Measurements from ENCODE around the gene TUBGCP6.
"Not testable (repeated sequence)": the region's sequence is repeated elsewhere in the genome, so short reads cannot be mapped to it uniquely, and the experiment has no call there.

DNA sequence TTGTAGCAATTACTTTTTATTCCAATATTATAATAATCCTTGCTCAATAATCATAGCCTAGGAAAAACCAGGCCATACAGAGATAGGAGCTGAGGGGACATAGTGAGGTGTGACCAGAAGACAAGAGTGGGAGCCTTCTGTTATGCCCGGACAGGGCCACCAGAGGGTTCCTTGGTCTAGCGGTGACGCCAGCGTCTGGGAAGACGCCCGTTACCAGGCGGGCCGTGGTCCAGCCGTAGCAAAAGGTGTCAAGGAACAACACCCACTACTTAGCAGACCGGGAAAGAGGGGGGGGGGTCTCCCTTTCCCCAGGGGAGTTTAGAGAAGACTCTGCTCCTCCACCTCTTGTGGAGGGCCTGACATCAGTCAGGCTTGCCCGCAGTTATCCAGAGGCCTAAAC, 28.5 kb upstream of the TUBGCP6 start:
- TF ChIP-seq, protein P1, sequence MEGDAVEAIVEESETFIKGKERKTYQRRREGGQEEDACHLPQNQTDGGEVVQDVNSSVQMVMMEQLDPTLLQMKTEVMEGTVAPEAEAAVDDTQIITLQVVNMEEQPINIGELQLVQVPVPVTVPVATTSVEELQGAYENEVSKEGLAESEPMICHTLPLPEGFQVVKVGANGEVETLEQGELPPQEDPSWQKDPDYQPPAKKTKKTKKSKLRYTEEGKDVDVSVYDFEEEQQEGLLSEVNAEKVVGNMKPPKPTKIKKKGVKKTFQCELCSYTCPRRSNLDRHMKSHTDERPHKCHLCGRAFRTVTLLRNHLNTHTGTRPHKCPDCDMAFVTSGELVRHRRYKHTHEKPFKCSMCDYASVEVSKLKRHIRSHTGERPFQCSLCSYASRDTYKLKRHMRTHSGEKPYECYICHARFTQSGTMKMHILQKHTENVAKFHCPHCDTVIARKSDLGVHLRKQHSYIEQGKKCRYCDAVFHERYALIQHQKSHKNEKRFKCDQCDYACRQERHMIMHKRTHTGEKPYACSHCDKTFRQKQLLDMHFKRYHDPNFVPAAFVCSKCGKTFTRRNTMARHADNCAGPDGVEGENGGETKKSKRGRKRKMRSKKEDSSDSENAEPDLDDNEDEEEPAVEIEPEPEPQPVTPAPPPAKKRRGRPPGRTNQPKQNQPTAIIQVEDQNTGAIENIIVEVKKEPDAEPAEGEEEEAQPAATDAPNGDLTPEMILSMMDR (IDR thresholded peaks at IDR 0.05), result not testable (repeated sequence)
- TF ChIP-seq EZH2 (IDR thresholded peaks at IDR 0.05), result not testable (repeated sequence)

All from neural progenitor cell (in vitro differentiated cells).